NT2/D1 (cell line): Measurements from ENCODE around the gene MGLL.

Experiments used
- YY1 ChIP-seq: IDR thresholded peaks from 2 replicates; pipeline ENCODE4 v1.6.1; 2011; ENCODE audit not compliant: insufficient read length, insufficient read depth
- ZNF274 ChIP-seq: IDR thresholded peaks from 2 replicates; pipeline ENCODE4 v1.6.1; 2011; ENCODE audit warnings: mild to moderate bottlenecking, low read depth, low read length

DNA sequence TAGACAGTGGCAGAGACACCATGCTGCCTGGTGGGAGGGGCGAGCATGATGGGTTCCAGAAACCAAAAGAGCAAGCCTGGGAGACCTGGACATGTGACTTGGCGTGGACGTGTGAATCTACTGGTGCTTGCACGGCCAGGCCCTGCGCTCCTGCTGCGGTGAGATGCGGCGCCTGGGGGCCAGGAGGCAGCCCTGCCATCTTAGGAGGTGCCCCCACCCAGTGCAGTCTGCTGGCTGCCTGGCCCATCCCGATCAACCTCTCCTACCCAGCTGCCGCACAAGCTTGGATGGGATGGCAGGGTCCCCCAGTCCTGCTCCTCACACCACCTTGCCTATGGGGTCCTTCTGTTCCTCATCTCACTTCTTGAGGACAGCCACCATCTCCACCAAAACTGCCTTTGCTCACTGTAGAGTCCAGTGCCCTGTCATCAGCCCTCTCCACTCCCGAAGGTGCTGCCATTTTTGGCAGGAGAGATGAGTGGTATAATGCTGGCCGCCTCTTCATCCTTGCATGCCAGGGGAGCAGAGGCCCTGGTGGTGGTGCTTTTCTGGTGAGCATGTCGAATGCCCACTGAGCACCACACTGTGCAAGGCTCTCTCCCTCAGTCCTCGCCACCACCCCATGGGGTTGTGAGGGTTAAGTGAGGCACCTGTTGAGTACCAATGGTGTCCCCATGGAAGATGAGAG, 152.6 kb downstream of the MGLL start:
- no peak for TF ChIP-seq YY1
- no peak for TF ChIP-seq ZNF274
